Measurements from ENCODE around the gene MAP3K12. TPM values are rescaled to one million over a fixed set of nuclear protein-coding genes. Genes with fewer than 3 reads are reported as not detected.

Gene MAP3K12
- total RNA-seq, 1 donor from 2014 or later, result 11.9 TPM

- no peaks in the 10 kb centered on the region for H3K36me3 Mint-ChIP-seq (ENCODE audit: insufficient read depth)
- no peaks in the 10 kb centered on the region for H3K9me3 Mint-ChIP-seq (ENCODE audit: low read depth)
These were observed 3.1 kb downstream of the MAP3K12 start for GRCh38 chr12:53495903-53496751.

GRCh38 chr12:53493610-53494391, 5.5 kb downstream of the MAP3K12 start:
- peaks cover 30% of the 10 kb centered on the region for H3K4me1 Mint-ChIP-seq (ENCODE audit: low read depth)
- H3K27ac Mint-ChIP-seq, result peak overlapping the region; percentile 99
- no peaks in the 10 kb centered on the region for H3K27me3 Mint-ChIP-seq
- no peak for DNase-seq (ENCODE audit: low spot score, unreplicated experiment)
- no peak for TF ChIP-seq CTCF (IDR thresholded peaks at IDR 0.05; ENCODE audit: unreplicated experiment)
- no peaks in the 10 kb centered on the region for H3K9me3 Mint-ChIP-seq (ENCODE audit: low read depth)
- H3K36me3 Mint-ChIP-seq (ENCODE audit: insufficient read depth), result no peaks in the 10 kb centered on the region
- H3K4me3 Mint-ChIP-seq (ENCODE audit: low read depth), result peak overlapping the region; percentile 95

More at GRCh38 chr12:53495903-53496751, 3.1 kb downstream of the MAP3K12 start:
- Mint-ChIP-seq H3K27me3 (no peaks in the 10 kb centered on the region), H3K27ac (peak overlapping the region; percentile 86), H3K4me1 (ENCODE audit: low read depth) (peaks cover 33% of the 10 kb centered on the region), H3K4me3 (ENCODE audit: low read depth) (no peak overlapping the region)
- TF ChIP-seq CTCF (IDR thresholded peaks at IDR 0.05; ENCODE audit: unreplicated experiment), result no peak
- no peak for DNase-seq (ENCODE audit: low spot score, unreplicated experiment)

GRCh38 chr12:53492830-53493609, 6.2 kb downstream of the MAP3K12 start:
- peak; percentile 94 for DNase-seq (ENCODE audit: low spot score, unreplicated experiment)
- Mint-ChIP-seq H3K9me3 (ENCODE audit: low read depth) (no peaks in the 10 kb centered on the region), H3K4me1 (ENCODE audit: low read depth) (peaks cover 28% of the 10 kb centered on the region)

GRCh38 chr12:53492188-53492587, 7.1 kb downstream of the MAP3K12 start:
- no peaks in the 10 kb centered on the region for H3K36me3 Mint-ChIP-seq (ENCODE audit: insufficient read depth)
- peaks cover 28% of the 10 kb centered on the region for H3K4me1 Mint-ChIP-seq (ENCODE audit: low read depth)
- no peaks in the 10 kb centered on the region for H3K9me3 Mint-ChIP-seq (ENCODE audit: low read depth)
- H3K27me3 Mint-ChIP-seq, result no peaks in the 10 kb centered on the region
- TF ChIP-seq CTCF (IDR thresholded peaks at IDR 0.05; ENCODE audit: unreplicated experiment), result no peak
- peak overlapping the region; percentile 95 for H3K4me3 Mint-ChIP-seq (ENCODE audit: low read depth)
- peak overlapping the region; percentile 95 for H3K27ac Mint-ChIP-seq
- no peak for DNase-seq (ENCODE audit: low spot score, unreplicated experiment)

More at GRCh38 chr12:53492830-53493609, 6.2 kb downstream of the MAP3K12 start:
- H3K36me3 Mint-ChIP-seq (ENCODE audit: insufficient read depth), result no peaks in the 10 kb centered on the region
- H3K27me3 Mint-ChIP-seq, result no peaks in the 10 kb centered on the region
- H3K27ac Mint-ChIP-seq, result peak overlapping the region; percentile 99
- H3K4me3 Mint-ChIP-seq (ENCODE audit: low read depth), result peak overlapping the region; percentile 95
- no peak for TF ChIP-seq CTCF (IDR thresholded peaks at IDR 0.05; ENCODE audit: unreplicated experiment)

All from progenitor cell of endocrine pancreas (in vitro differentiated cells).